Tibial nerve (tissue), 3 donors: ENCODE results near the gene COX11.

Experiments used
- POLR2A ChIP-seq, 2 donors: fragments of 450-650 bp; IDR thresholded peaks; one replicate each; pipeline ENCODE4 v1.6.1; 2017; ENCODE audit warnings: antibody characterized with exemption in 2 of 2, mild to moderate bottlenecking in 2 of 2, moderate library complexity in 2 of 2
- TF ChIP-seq, protein P1 (sequence below), 5 experiments: fragments of 200-600 bp in 3 of 5; fragments of 450-650 bp in 2 of 5; sonication (generic) in 3 of 5; IDR thresholded peaks; one replicate each; pipeline ENCODE4 v1.5.1; 2016 to 2019; ENCODE audit warnings: antibody characterized with exemption in 5 of 5, mild to moderate bottlenecking in 3 of 5, moderate library complexity in 2 of 5

DNA sequence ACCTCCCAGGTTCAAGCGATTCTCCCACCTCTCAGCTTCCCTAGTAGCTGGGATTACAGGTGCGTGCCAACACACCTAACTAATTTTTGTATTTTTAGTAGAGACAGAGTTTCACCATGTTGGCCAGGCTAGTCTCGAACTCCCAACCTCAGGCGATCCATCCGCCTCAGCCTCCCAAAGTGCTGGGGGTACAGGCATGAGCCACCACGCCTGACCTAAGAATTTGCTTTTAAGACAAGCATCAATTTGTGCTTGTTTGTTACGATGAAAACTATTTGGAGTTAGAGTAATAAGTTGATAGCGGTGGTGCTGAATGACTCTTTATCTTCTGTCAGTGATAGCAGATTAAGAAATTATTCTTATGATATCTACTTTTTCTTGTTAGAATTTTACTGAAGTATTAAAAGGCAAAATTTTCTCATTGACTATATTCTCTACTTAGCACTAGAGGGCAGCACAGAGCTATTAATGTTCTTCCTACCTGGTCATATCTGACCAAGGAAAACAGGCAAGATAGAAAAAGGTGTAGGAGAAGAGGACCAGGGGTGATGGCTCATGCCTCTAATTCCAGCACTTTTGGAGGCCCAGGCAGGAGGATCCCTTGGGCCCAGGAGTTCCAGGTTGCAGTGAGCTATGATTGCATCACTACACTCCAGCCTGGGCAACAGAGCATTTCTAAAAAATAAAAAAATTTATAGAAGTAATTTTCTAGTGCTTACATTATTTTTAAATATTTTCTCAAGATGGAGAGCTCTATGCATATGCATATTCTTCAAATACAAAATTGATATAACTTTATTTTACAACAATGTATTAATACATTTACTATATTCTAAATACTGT lies 24.6 kb upstream of the COX11 start:
- TF ChIP-seq, protein P1, sequence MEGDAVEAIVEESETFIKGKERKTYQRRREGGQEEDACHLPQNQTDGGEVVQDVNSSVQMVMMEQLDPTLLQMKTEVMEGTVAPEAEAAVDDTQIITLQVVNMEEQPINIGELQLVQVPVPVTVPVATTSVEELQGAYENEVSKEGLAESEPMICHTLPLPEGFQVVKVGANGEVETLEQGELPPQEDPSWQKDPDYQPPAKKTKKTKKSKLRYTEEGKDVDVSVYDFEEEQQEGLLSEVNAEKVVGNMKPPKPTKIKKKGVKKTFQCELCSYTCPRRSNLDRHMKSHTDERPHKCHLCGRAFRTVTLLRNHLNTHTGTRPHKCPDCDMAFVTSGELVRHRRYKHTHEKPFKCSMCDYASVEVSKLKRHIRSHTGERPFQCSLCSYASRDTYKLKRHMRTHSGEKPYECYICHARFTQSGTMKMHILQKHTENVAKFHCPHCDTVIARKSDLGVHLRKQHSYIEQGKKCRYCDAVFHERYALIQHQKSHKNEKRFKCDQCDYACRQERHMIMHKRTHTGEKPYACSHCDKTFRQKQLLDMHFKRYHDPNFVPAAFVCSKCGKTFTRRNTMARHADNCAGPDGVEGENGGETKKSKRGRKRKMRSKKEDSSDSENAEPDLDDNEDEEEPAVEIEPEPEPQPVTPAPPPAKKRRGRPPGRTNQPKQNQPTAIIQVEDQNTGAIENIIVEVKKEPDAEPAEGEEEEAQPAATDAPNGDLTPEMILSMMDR (IDR thresholded peaks at IDR 0.05), result peak; percentile 52 to 70 (median 61)
- no peak for TF ChIP-seq POLR2A (IDR thresholded peaks at IDR 0.05)
